Nephron progenitor cell (in vitro differentiated cells): ENCODE data around the gene EGFR.
A peak's percentile ranks its signal among the peaks of the same experiment; 100 is the strongest.

ENCODE experiments used
- DNase-seq: peaks from one replicate; pipeline ENCODE4 v3.0.0; 2021
- H3K27ac Mint-ChIP-seq: 2 replicates; pipeline ENCODE4 v1.8.0; 2021; ENCODE audit warnings: mild to moderate bottlenecking, moderate library complexity, mixed read lengths
- H3K27me3 Mint-ChIP-seq: 2 replicates; pipeline ENCODE4 v1.8.0; 2021; ENCODE audit warnings: mild to moderate bottlenecking, low read depth, mixed read lengths; ENCODE audit not compliant: poor library complexity
- H3K36me3 Mint-ChIP-seq: 2 replicates; pipeline ENCODE4 v1.8.0; 2021; ENCODE audit warnings: low read depth, mixed read lengths
- H3K4me1 Mint-ChIP-seq: 2 replicates; pipeline ENCODE4 v1.8.0; 2021; ENCODE audit warnings: mixed read lengths
- H3K4me3 Mint-ChIP-seq: 2 replicates; pipeline ENCODE4 v1.8.0; 2021; ENCODE audit warnings: mild to moderate bottlenecking, moderate library complexity, mixed read lengths
- H3K9me3 Mint-ChIP-seq: 2 replicates; pipeline ENCODE4 v1.8.0; 2021; ENCODE audit warnings: mild to moderate bottlenecking, moderate library complexity, mixed read lengths
- TF ChIP-seq, protein P1 (sequence below): fragments of 200-600 bp; sonication (generic); IDR thresholded peaks from 2 replicates; pipeline ENCODE4 v1.5.0; 2021; ENCODE audit warnings: antibody characterized with exemption

EGFR gene

DNA sequence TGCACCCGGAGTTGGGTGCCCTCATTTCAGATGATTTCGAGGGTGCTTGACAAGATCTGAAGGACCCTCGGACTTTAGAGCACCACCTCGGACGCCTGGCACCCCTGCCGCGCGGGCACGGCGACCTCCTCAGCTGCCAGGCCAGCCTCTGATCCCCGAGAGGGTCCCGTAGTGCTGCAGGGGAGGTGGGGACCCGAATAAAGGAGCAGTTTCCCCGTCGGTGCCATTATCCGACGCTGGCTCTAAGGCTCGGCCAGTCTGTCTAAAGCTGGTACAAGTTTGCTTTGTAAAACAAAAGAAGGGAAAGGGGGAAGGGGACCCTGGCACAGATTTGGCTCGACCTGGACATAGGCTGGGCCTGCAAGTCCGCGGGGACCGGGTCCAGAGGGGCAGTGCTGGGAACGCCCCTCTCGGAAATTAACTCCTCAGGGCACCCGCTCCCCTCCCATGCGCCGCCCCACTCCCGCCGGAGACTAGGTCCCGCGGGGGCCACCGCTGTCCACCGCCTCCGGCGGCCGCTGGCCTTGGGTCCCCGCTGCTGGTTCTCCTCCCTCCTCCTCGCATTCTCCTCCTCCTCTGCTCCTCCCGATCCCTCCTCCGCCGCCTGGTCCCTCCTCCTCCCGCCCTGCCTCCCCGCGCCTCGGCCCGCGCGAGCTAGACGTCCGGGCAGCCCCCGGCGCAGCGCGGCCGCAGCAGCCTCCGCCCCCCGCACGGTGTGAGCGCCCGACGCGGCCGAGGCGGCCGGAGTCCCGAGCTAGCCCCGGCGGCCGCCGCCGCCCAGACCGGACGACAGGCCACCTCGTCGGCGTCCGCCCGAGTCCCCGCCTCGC is at the start of gene EGFR:
TSS of gene EGFR (plus strand) at position 657 of the 830 bp plus-strand sequence. CDS start 261 bp downstream, outside the sequence.
- peak within 1 kb of the TSS; percentile 77 for H3K4me3 Mint-ChIP-seq
- peak; percentile 73 for DNase-seq
- peaks cover 99% of the 10 kb centered on the region for H3K27me3 Mint-ChIP-seq
- no peaks in the 10 kb centered on the region for H3K4me1 Mint-ChIP-seq
- H3K36me3 Mint-ChIP-seq: no peaks in the 10 kb centered on the region
- TF ChIP-seq, protein P1, sequence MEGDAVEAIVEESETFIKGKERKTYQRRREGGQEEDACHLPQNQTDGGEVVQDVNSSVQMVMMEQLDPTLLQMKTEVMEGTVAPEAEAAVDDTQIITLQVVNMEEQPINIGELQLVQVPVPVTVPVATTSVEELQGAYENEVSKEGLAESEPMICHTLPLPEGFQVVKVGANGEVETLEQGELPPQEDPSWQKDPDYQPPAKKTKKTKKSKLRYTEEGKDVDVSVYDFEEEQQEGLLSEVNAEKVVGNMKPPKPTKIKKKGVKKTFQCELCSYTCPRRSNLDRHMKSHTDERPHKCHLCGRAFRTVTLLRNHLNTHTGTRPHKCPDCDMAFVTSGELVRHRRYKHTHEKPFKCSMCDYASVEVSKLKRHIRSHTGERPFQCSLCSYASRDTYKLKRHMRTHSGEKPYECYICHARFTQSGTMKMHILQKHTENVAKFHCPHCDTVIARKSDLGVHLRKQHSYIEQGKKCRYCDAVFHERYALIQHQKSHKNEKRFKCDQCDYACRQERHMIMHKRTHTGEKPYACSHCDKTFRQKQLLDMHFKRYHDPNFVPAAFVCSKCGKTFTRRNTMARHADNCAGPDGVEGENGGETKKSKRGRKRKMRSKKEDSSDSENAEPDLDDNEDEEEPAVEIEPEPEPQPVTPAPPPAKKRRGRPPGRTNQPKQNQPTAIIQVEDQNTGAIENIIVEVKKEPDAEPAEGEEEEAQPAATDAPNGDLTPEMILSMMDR: no peak
- H3K9me3 Mint-ChIP-seq: no peaks in the 10 kb centered on the region
- no peak within 1 kb of the TSS for H3K27ac Mint-ChIP-seq

DNA sequence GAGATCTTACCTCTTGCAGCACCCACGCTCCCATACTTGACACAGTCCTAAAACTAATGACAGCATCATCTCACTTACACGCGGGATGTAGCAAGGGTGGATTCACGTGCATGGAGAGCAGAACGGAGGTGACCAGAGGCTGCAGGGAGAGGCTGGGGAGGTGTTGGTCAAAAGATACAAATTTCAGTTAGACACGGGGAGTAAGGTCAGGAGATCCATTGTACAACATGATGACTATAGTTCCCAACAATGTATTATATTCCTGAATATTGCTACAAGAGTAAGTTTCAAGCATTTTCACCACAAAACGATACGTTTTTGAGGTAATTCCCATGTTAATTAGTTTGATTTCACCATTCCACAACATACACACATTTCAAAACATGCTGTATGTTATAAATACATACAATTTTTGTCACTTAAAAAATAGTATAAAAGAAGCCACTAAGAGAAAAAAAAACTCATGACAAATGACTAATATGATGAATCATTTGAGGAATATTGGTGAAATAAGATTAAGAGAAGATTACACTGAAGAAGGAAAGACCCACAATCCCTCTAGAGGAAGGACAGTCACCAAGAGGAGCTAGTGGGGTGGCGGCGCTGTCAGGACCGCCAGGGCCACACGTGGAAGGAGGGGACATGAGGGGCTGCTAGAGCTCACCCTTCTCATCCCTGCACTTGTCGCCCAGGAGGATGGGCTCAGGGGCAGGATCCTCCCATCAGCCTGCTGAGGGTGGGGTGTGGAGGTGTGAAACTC is 49.4 kb upstream of the EGFR start:
- TF ChIP-seq, protein P1: no peak
- H3K36me3 Mint-ChIP-seq: peaks cover 5% of the 10 kb centered on the region
- peaks cover 16% of the 10 kb centered on the region for H3K27me3 Mint-ChIP-seq
- H3K9me3 Mint-ChIP-seq: peaks cover 15% of the 10 kb centered on the region
- H3K4me1 Mint-ChIP-seq: no peaks in the 10 kb centered on the region
- no peak overlapping the region for H3K4me3 Mint-ChIP-seq
- DNase-seq: no peak
- H3K27ac Mint-ChIP-seq: no peak overlapping the region

DNA sequence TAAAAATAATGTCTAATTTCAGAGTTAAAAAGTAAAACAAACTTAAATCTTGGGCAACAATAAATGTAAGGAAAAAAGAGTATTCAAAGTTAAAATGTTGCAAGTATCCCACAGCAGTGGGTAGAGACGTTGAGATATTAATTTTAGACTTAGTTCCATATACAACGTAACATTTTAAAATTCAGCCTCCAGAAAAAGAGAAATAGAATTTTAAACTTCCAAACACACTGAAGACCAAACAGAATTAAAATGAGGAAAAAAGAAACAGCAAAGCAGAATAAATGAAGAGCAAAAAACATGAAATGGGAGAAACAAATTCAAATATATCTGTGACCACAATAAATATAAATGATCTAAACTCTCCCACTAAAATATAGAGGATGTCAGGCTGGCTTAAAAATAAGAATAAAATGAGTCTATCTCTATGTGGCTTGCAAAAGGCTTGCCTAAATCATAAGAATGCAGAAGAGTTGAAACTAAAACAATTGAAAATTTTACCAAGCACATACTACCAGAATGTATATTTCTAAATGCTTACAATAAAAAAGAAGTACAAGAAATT is 46.0 kb upstream of the EGFR start:
- H3K27me3 Mint-ChIP-seq: peaks cover 23% of the 10 kb centered on the region
- no peak for DNase-seq
- no peak overlapping the region for H3K4me3 Mint-ChIP-seq
- TF ChIP-seq, protein P1: no peak
- H3K27ac Mint-ChIP-seq: no peak overlapping the region
- peaks cover 5% of the 10 kb centered on the region for H3K36me3 Mint-ChIP-seq
- H3K4me1 Mint-ChIP-seq: no peaks in the 10 kb centered on the region
- H3K9me3 Mint-ChIP-seq: peaks cover 15% of the 10 kb centered on the region

DNA sequence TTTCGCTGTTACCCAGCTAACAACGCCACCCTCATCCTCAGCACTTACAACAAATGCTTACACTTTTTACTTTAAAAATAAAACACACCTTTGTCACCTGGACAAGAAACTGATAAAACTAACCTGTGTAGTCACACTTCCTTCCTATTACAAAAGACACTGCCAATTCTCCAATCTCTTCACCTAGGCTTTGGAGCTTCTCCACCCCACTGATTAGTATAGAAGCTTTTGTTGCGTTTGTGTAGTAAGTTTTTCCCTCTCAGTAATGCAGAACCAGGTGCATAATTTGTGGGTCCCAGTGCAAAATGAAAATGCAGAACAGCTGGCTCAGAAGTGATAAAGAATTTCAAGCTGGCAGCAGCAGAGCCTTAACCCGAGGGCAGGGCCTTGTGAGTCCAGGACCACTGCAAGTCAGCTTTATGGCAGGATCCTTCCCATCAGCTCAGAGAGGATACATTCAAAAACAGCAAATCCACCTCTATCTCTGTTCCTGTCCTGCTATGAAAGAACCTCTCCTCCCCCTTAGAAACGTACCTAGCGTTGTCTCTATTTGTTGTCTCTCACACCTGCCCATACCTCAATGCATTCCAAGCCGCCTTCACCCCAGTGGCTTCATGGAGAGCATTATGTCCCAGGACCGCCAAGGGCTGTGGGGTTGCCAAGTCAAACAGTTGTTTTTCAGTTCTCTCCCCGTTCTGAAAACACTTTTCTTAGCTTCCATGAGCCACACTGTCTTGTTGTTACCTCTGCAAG is 40.3 kb upstream of the EGFR start:
- Mint-ChIP-seq H3K27me3 (peaks cover 25% of the 10 kb centered on the region), H3K9me3 (no peaks in the 10 kb centered on the region), H3K4me3 (no peak overlapping the region), H3K4me1 (no peaks in the 10 kb centered on the region), H3K36me3 (no peaks in the 10 kb centered on the region), H3K27ac (no peak overlapping the region)
- TF ChIP-seq, protein P1: no peak
- DNase-seq: no peak

DNA sequence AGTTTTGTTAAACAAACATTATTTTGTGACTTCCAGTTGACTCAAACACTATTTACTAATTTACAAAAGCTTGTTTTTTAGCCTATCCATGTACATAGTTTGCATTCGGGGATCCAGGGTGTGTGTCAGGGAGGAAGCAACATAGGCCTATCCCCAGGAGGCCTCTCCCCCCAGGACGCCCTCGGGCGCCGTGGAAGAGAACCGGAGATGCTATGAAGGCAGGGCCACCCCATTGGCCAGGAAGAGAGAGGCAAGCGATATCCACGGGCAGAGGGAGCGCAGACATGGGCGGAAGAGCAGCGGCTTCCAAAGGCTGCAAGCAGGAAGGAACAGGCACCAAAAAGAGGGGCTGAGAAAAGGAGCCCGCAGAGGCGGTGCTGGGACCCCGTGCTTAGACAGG is 38.3 kb upstream of the EGFR start:
- TF ChIP-seq, protein P1: no peak
- Mint-ChIP-seq H3K27me3 (peaks cover 32% of the 10 kb centered on the region), H3K36me3 (no peaks in the 10 kb centered on the region), H3K4me3 (no peak overlapping the region), H3K9me3 (no peaks in the 10 kb centered on the region), H3K27ac (no peak overlapping the region), H3K4me1 (no peaks in the 10 kb centered on the region)
- DNase-seq: no peak
